ENCODE data around the gene HOOK1.
"Not testable (repeated sequence)": the region's sequence is repeated elsewhere in the genome, so short reads cannot be mapped to it uniquely, and the experiment has no call there.

HOOK1 gene

DNA sequence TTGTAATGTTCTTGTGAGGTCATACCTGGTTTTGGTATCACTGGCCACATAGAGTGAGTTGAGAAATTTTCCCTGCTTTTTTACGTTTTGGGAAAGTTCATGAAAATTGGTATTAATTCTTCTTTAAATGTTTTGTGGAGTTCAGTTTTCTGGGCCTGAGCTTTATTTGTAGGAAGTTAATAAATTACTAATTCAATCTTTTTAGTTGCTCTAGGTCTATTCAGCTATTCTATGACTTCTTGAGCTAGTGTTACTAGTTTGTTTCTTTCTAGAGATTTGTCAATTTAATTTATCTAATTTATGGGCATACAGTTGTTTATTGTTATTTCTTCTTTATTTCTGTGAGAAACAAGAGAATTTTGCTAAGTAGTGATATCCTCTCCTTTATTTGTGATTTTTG is 37.4 kb downstream of the HOOK1 start:
- TF ChIP-seq, protein P1, sequence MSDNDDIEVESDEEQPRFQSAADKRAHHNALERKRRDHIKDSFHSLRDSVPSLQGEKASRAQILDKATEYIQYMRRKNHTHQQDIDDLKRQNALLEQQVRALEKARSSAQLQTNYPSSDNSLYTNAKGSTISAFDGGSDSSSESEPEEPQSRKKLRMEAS (IDR thresholded peaks at IDR 0.05; ENCODE audit: low read depth, low read length), result no peak
- TF ChIP-seq POLR2A (IDR thresholded peaks at IDR 0.05; ENCODE audit: extremely low read depth, insufficient read length), result no peak
- TF ChIP-seq, protein P2, sequence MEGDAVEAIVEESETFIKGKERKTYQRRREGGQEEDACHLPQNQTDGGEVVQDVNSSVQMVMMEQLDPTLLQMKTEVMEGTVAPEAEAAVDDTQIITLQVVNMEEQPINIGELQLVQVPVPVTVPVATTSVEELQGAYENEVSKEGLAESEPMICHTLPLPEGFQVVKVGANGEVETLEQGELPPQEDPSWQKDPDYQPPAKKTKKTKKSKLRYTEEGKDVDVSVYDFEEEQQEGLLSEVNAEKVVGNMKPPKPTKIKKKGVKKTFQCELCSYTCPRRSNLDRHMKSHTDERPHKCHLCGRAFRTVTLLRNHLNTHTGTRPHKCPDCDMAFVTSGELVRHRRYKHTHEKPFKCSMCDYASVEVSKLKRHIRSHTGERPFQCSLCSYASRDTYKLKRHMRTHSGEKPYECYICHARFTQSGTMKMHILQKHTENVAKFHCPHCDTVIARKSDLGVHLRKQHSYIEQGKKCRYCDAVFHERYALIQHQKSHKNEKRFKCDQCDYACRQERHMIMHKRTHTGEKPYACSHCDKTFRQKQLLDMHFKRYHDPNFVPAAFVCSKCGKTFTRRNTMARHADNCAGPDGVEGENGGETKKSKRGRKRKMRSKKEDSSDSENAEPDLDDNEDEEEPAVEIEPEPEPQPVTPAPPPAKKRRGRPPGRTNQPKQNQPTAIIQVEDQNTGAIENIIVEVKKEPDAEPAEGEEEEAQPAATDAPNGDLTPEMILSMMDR (IDR thresholded peaks at IDR 0.05; ENCODE audit: low read depth, low read length), result no peak
- no peak for TF ChIP-seq MYC (IDR thresholded peaks at IDR 0.05; ENCODE audit: low read depth, low read length)
- H3K4me3 ChIP-seq (ENCODE audit: low read depth, low read length), result no peak overlapping the region
- DNase-seq (ENCODE audit: low read depth), result no peak

DNA sequence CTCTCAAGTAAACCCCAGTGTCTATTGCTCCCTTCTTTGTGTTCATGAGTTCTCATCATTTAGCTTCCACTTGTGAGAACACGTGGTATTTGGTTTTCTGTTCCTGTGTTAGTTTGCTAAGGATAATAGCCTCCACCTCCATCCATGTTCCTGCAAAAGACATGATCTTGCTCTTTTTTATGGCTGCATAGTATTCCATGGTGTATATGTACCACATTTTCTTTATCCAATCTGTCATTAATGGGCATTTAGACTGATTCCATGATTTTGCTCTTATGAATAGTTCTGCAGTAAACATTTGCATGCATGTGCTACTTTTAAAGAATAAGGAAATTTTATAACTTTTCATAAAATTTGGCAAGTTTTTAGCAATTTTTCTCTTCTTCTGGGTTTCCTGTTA is 40.5 kb downstream of the HOOK1 start:
- not testable (repeated sequence) for H3K4me3 ChIP-seq (ENCODE audit: low read depth, low read length); DNase-seq (ENCODE audit: low read depth)

DNA sequence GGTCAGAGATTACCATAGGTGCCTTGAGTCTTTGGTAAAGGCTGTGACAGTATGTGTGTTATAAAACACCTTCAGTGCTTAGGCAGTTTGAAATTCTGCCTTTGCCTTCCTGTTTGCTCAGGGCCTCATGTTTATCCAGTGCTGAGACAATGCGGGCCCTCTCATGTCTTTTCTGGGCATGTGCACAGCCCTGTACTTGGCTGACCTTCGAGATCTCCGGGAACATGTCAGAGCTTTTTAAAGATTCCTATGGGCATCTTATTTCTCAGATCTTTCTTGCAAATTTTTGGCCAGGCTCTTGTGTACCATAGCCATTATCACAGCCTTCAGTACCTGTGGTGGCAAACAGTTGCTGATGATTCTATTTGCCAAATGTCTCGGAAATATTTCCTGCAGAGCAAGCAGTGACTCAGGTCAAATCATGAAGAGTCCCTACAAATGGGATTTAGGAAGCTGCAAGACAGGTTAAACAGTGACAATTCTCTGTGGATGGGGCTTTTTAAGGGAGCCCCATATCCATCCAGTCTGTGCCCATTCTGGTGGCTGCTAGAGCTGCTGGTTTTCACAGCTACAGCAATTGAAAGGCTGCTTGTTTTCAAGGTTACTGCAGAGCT is 42.1 kb downstream of the HOOK1 start:
- TF ChIP-seq MYC (IDR thresholded peaks at IDR 0.05; ENCODE audit: low read depth, low read length), result no peak
- TF ChIP-seq POLR2A (IDR thresholded peaks at IDR 0.05; ENCODE audit: extremely low read depth, insufficient read length), result no peak
- TF ChIP-seq, protein P2 (IDR thresholded peaks at IDR 0.05; ENCODE audit: low read depth, low read length), result no peak
- TF ChIP-seq, protein P1 (IDR thresholded peaks at IDR 0.05; ENCODE audit: low read depth, low read length), result no peak
- H3K4me3 ChIP-seq (ENCODE audit: low read depth, low read length), result no peak overlapping the region
- no peak for DNase-seq (ENCODE audit: low read depth)

DNA sequence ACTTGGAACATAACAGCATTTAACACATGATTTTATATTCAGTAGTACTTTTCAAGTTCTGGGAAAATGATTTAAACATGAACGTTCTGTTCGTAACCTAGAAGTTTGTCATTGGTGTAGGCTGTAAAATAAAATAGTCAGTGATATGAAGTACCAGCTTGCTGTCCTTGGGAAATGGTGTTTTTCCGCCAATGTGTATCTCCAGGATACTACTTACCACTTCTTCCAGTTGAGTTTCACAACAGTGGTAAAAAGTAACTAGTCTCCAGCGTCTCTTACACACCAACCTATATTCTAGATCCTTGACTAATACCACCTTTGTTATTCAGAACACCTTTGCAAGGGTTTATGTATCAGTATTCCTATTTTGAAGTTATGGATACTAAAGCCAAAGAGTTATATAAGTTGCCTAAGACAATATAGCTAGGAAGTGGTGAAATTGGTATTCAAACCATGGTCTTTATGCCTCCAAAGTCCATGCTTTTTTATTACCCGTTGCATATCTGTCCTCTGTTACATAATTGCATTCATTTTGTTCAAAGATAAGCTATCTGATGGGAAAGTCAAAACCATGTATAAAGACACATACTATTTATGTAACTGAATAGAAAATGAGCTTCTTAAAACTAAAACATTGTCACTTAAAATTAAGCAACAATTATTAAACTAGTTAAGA is 43.1 kb downstream of the HOOK1 start:
- DNase-seq (ENCODE audit: low read depth), result no peak
- H3K4me3 ChIP-seq (ENCODE audit: low read depth, low read length), result no peak overlapping the region
- TF ChIP-seq POLR2A (IDR thresholded peaks at IDR 0.05; ENCODE audit: extremely low read depth, insufficient read length), result no peak
- no peak for TF ChIP-seq MYC (IDR thresholded peaks at IDR 0.05; ENCODE audit: low read depth, low read length)
- TF ChIP-seq, protein P2 (IDR thresholded peaks at IDR 0.05; ENCODE audit: low read depth, low read length), result no peak
- TF ChIP-seq, protein P1 (IDR thresholded peaks at IDR 0.05; ENCODE audit: low read depth, low read length), result no peak

DNA sequence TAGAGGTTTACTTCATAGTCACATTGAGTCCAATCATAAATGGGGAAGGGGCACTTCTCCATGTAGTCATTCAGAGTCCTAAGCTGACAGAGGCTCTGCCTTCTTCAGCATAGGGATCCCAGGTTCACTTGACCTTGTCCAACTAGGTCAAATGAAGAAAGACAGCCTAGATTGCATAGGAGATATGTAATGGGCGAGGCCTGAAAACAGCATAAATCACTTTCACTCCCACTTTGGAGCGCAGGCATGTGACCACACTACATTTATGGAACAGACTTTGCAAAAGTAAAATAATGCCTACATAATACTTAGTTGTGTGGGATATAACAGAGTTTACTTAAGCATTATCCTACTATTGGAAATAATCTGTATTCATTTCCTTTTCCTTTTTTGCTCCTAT is 51.7 kb downstream of the HOOK1 start:
- H3K4me3 ChIP-seq (ENCODE audit: low read depth, low read length), result no peak overlapping the region
- no peak for DNase-seq (ENCODE audit: low read depth)
- TF ChIP-seq, protein P2 (IDR thresholded peaks at IDR 0.05; ENCODE audit: low read depth, low read length), result no peak
- TF ChIP-seq MYC (IDR thresholded peaks at IDR 0.05; ENCODE audit: low read depth, low read length) (no peak), POLR2A (IDR thresholded peaks at IDR 0.05; ENCODE audit: extremely low read depth, insufficient read length) (no peak)
- TF ChIP-seq, protein P1 (IDR thresholded peaks at IDR 0.05; ENCODE audit: low read depth, low read length), result no peak

DNA sequence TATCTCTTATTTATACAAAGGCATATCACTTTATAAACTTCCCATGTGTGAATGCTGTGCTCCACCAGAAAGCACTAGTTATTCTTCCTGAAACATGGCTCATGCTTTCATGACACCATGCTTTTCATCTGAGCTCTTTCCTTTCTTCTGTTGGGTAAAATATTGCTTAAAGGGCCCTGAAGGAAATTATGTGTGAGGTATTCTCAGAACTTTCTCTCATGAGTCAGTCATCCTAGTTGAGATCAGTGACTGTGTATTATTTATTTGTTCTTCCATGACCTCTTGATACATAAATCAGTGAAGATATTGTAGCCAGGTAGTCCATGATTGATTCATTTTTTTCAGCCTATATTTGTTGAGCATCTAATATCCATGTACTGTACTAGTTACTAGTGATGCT is 57.0 kb downstream of the HOOK1 start:
- TF ChIP-seq, protein P1 (IDR thresholded peaks at IDR 0.05; ENCODE audit: low read depth, low read length), result no peak
- TF ChIP-seq, protein P2 (IDR thresholded peaks at IDR 0.05; ENCODE audit: low read depth, low read length), result no peak
- TF ChIP-seq MYC (IDR thresholded peaks at IDR 0.05; ENCODE audit: low read depth, low read length), result no peak
- no peak for TF ChIP-seq POLR2A (IDR thresholded peaks at IDR 0.05; ENCODE audit: extremely low read depth, insufficient read length)
- no peak overlapping the region for H3K4me3 ChIP-seq (ENCODE audit: low read depth, low read length)
- DNase-seq (ENCODE audit: low read depth), result no peak
